GM19043 (cell line): ENCODE results near the gene GDNF.
"Not testable (repeated sequence)": the region's sequence is repeated elsewhere in the genome, so short reads cannot be mapped to it uniquely, and the experiment has no call there.

Experiments
- ATAC-seq: cut with Tn5 transposase; IDR thresholded peaks from one replicate; pipeline ENCODE4 v1.9.1; 2021; ENCODE audit warnings: low read depth; ENCODE audit not compliant: unreplicated experiment

Gene GDNF, protein sequence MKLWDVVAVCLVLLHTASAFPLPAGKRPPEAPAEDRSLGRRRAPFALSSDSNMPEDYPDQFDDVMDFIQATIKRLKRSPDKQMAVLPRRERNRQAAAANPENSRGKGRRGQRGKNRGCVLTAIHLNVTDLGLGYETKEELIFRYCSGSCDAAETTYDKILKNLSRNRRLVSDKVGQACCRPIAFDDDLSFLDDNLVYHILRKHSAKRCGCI

DNA sequence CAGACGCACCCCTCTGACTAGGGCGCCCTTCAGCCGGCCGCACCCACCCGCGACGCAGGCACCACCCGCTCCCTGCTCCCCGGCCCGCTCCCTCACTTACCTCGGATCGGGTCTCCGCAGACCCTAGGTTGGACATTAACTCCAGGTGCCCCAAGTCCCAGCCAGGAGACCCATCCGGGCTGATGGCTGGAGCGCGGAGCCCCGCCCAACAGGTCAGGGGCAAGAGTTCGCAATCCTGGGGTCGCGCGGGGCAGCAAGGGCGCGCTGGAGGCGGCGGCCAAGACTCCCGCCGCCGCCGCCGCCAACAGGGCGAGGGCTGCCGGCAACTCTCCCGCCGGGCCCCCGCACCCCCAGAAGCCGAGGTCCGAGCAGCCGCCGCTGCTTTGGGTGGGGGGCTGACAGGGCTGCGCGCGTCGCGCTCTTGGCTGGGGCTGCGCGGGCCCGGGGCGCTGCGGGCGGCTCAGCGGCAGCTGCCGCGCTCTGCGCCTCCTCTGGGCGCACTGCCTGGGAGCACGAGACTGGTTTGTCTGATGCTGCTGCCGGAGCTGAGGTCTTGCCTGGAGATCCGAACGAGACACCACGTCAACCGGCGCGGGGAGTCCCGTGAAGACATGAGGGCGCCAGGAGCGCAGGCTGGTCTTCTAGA, at the start of gene GDNF:
GDNF (minus strand) TSS at position 635 of the 646 bp plus-strand sequence. CDS start 5,245 bp downstream, outside the sequence.
- ATAC-seq: no peak

DNA sequence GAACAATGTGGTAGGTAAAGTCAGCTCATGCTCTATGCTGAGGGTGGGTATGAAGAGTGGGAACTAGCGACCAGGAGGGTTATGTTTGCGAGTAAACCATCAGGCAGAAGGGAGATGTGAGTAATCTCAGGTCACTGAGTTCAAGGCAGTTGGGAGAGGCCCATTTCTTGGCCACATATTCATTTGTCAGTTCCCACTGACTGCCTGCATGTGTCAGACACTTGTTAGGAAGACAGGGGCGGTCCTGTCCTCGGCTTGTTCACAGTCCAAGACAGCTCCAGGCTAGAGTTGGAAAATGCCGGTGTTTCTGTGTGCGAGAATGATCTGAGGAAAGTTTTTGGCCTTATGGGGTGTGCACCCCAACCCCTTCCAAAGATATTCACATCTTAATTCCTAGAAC, 48.6 kb upstream of the GDNF start:
- ATAC-seq: no peak

DNA sequence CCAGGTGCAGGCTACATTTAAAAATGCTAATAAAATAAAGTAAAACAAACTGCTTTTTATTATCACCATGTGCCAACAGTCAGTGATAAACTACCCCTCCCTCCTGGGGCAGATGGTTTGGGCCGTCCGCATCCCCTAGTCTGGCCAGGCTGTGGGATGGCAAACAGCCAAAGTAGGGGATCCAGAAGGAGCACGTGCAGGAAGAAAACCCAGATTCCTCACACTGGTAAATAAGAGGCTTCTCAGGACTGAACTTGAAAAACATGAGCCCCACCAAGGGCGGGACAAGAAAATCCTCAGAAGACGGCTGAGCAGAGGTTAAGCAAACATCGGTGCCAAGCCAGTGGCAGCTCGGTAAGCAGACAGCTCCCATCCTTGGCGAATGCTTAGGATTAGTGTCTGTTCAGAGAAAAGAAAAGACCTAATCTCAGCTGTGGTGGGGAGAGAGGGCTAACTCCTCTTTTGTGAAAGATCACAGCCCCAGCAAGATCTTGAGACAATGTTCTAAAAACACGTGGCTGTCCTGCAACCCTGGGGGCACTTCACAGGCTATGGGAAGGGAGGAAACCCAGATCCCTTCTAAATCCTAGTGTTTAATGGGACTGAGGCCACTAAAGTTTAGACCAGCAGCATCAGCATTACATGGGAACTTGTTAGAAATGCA, 46.5 kb upstream of the GDNF start:
- no peak for ATAC-seq

DNA sequence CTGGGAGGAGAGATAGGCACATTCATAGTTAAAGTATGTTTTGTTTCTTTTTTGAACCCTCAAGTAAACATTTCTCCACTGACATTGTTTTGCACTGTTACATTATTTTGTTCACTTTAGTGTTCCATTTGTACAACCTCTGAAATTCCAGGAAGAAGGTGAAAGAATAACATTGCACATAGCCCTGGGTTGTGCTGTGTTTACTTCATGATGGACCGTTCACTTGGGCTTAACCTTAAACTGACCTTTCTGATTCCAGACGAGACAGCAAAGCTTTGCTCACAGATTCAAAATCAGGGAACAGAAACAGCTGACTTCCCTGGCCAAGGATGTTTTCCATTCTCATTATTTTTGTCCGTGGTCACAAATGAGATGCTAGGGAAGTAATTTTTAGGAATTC, 42.8 kb upstream of the GDNF start:
- no peak for ATAC-seq

DNA sequence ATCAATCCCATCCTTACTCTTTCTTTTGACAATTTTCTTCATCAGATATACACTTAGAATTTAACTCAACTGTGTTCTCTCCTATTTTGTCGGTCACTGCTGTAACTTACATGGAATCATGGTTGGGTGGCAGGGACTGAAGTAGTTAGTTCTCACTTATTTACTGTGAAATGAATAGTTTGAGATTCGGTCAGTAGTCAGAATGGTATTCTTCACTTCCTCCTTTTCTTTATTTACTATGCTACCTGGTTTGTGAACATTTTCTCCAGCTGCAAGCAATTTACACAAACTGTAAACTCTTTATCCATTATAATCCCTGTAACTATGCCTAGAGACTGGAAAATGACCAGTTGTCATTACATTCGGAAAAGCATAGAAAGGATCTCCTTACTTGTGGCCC, 41.5 kb upstream of the GDNF start:
- ATAC-seq: peak; percentile 90

DNA sequence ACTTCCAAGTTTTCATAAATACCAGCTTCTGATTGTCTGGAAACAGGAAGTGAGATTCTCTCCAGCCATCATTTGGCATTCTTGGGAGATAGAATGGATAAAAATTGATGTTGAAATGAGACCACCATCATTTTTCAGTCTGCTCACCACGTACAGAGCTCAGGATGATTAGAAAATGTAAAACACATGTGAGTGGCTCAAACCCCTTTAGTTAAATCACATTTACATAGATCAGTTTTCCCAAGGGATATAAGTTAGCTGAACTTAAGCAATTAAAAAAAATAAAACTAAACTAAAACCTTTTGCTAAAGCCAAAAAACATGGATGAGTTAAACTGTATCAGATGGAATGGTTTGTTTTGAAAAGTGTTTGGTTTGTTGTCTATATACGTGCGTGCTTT, 37.1 kb upstream of the GDNF start:
- no peak for ATAC-seq

DNA sequence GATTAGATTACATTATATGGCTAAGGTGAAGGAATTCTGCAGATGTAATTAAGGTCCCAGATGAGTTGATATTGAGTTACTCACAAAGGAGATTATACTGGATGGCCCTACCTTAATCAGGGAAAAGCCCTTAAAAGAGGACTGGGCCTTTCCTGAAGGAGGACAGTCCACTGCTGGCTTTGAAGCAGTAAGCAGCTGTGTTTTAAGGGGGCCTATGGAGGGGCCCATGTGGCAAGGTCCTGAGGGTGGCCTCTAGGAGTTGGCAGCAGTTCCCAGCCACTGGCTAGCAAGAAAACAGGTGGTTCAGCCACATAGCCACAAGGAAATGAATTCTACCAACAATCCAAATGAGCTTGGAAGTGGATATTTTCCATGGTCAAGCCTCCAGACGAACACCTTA, 36.4 kb upstream of the GDNF start:
- no peak for ATAC-seq

DNA sequence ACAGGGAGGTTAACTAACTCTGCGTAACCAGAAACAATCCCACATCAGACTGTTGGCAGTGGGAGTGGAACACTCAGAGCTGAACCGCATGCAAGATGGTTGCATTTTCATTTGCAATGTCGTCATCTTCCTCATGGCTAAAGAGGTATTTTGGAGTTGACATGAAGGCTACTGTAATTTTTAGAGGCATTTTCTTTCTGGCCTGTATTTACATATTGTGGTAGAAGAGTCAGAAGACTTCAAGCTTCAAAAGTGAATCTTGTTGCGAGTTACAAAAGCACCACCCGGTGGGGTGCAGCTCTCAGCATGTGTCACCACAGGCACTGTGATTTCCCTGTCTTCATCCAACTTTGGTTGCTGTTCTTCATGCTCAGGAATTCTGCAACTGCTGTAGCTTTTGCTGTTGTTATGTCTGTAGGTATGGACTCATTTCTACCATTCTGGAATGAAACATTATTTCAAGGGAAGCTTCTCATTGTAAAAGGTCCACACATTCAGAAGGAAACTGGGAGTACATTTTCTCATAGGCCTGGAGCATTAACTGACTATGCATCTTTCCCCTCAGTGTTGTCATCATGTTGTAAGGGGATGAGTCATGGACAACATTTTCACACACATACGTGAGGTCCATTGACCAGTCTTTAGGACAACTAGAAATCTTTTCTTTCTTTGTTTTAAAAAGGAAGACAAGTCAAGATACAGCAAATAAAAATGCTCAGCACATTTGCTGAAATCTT, 35.4 kb upstream of the GDNF start:
- no peak for ATAC-seq

DNA sequence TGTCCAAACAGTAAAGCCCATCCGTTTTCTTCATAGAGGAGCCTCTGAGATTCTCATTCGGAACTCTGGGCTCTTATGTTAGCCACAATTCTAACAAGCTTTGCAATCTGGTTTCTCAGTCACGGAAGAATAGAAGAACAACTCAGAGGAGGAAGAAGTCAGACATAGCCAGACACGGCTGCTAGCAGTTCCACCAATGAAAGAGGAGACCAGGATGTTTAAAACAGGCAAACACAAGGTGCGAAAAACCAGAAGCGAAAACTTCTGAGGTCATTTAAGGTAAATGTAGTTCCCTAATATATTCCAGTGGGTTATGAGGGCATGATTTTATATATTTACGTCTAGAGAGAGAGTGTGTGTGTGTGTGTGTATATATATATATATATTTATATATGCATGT, 34.1 kb upstream of the GDNF start:
- ATAC-seq: no peak

DNA sequence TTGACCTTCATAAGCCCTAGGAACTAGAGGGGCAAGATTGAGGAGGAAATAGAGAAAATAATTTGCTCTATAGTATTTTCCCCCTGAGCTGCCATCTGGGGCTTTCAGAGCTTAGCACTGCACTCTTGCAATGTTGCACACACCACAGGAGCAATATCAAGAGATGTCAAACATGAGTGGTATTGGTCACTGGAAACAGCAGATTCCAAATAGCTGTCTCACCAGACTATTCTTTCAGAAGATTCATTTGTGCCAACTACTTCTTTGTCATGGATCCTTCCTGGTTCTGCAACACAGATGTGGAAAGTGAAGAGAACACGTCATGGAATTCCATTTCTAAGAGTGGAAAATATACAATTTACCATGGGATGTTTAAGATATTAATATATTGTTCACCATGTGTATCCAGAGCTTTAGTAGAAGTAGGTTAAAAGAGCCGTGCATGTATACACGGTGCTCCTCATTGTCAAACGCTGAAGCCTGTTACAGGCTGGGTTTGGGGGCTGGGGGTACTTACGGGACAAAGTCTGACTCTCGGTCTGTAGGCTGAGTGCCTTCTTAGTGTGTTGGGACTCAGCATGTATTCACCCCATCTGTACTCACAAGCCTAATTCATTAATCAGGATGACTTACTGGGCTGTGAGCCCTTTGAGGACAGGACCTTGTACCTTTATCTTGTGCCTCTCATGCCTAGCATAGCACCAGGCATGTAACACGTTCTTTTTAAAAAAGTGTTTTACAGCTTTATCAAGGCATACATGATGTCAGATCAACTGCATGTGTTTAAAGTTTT, 31.4 kb upstream of the GDNF start:
- ATAC-seq: no peak

DNA sequence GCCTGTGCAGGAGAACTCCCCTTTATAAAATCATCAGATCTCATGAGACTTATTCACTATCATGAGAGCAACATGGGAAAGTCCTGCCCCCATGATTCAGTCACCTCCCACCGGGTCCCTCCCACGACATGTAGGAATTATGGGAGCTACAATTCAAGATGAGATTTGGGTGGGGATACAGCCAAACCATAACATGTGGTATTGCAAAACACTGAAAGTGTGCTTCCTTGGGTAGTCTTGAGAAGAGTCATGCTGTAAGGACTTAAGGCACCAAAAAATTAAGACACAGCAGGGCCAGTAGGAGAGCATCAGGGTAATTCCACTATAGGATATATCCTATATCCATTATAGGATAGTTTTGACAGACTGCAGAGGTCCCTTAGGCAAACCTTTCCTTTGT, 29.4 kb upstream of the GDNF start:
- no peak for ATAC-seq

DNA sequence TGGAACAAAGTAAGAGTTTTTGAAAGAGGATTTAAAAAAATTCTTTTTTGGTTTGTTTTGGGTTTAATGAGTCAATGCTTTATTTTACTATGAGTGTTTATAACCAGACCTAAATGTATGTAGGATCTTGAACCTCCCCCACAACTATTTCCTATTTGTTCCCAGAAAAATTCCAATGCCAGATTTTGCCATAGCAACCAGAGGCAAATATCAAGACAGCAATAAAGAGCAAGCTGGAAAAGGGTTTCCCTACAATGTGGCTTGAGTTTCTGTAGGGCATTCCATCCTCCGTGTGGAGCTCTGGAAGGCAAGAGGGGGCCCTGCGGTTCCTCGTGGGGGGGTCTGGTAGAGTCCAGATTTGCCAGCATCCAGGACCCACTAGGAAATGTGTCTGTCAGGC, 27.8 kb upstream of the GDNF start:
- ATAC-seq: no peak

DNA sequence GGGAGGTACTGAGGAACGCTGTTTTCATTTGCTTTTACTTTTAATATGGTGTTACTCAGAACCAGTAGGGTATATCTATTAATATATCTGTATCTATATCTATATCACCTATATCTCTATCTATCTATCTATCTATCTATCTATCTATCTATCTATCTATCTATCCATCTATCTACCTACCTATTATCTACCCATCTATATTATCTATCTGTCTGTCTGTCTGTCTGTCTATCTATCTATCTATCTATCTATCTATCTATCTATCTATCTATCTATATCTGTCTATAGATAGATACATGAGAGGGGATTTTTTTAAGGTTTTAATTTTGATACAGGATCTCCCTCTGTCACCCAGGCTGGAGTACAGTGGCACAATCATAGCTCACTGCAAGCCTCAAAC, 23.1 kb upstream of the GDNF start:
- not testable (repeated sequence) for ATAC-seq

DNA sequence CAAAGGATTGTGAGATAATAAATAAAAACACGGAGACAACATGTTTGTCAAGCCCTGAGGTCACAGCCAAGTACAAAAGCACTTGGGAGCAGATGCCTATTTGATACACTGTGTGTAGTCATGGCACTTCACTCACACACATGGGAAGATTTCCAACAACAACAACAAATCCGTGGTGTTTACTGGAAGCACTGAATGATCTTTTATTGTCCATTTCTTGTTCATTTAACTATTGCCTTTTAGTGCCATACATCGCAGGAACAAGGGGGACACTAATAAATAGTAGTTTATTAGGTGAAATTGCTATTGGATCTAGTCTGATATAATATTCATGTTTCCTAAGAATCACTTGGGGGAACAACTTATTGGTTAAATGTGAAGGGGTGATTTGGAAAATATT, 20.4 kb upstream of the GDNF start:
- ATAC-seq: no peak

DNA sequence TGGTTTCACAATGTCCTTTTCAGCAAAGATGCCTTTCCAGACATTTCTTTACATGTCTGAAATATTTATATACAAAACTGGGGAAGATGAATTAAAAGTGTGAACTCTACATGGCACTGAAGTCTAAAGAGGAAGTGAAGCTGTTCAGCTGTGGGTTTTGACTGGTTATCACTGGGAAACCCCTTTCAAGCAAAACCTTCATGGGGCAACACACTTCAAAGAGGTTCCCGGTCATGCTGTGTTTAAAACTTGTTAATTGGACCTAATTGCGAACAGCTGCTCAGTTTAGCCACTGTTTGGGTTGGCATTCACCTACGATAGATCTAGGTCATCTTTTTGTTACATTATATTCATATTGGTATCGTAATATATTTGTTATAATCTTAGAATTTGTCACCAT, 20.0 kb upstream of the GDNF start:
- peak; percentile 97 for ATAC-seq

DNA sequence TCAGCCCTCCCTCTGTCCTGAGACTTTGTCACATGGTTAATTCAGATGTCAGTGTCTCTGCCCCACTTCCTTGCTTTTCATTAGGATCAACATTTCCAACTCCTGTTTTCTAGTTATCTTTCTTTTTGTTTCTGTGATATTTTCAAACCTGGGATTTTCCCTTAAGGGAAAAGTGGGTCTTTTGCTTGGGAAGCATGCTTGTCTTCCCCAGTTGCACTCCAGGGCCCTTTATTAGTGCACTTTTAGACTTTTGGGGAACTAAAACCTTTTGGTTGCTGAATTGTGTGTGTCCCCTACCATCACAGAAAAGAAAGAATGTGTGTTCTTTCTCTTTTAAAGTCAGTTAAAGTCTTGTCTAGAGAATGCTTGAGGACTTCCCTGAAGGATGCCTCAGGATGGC, 18.4 kb upstream of the GDNF start:
- ATAC-seq: no peak

DNA sequence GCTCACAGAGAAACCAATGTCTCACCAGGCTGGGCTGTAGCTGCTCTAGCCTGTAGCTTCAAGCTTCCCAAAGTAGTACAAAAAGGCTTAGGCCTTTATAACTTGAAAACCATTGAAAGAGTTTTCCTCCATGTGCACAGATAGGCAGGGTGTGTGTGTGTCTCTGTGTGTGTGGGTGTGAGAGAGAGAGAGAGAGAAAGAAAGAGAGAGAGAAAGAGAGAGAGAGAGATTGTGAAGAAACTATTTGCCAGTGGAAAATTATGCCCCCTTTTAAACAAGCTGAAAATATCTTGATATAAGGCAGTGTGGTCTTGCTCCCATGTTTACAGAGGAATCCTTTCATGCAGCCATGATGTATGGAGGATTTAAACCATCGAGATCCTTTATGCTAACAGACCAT, 17.9 kb upstream of the GDNF start:
- ATAC-seq: no peak

DNA sequence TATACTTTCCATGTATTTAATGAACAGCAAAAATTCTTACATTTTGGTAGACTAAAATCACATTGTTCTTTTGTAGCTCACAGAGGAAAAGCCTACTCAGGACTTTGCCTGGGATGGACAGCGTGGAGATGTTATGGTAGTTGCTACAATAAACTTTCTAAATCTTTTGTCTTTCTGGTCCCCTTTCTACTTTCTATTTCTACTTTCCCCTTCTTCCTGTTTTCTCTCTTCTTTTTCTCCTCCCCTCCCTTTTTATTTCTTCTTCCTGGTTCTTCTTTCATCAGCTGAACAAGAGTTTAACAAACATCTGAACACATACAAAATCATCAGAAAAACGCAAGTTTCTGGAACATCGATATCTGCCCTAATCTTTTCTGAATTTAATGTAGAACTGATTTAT, 15.6 kb upstream of the GDNF start:
- no peak for ATAC-seq

DNA sequence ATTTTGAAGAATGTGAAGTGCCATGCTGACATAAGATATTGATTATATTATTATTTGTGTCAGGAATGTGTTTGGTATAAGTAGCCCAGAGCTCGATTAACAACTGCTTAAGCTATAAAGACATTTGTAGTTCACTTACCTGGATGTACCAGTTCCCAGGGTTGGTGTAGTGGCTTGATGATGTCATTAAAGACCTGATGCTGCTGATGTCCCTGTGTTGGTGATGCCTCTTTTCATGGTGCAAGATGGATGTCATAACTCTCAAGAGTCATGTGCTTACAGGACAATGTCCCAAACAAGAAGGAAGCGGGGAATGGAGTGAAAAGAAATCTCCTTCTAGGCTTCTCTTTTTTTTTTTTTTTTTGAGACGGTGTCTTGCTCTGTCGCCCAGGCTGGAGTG, 11.5 kb upstream of the GDNF start:
- no peak for ATAC-seq

DNA sequence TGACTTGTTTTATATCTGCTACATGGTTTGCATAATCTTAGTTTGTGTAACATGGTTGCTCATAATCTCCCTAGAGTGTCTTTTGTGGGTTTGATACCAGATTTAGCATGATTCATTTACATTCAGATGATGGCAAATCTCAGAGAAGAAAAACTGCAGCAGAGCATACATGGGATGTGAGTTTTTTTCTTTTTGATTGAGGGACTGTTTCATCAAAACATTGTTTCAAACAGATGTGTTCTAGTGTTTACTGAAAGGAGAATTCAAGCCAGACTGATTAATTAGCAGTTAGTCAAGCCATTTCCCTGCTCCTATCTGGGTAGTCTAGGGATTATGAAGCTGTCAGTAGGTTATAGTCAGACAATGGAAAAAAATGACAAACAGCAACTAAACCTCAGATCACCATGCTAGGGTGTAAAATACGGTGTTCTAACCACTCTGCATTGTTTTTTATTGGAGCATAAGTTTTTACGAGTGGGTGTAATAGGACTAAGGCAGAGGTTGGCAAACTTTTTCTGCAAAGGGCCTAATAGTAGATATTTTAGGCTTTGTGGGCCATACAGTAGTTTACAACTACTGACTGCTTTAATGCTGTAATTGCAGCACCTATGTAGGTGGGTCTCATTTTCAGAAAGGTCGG, 10.5 kb upstream of the GDNF start:
- ATAC-seq: no peak
